Neural cell (in vitro differentiated cells): Measurements from ENCODE around the gene MSL2.

Source experiments
- EP300 ChIP-seq: fragments of 450-650 bp; conservative IDR thresholded peaks from 2 replicates; pipeline ENCODE4 v1.6.1; 2014; ENCODE audit warnings: antibody characterized with exemption, mild to moderate bottlenecking, moderate library complexity; ENCODE audit not compliant: poor library complexity, severe bottlenecking
- TF ChIP-seq, protein P1 (sequence below): fragments of 450-650 bp; IDR thresholded peaks from 2 replicates; pipeline ENCODE4 v1.5.1; 2014; ENCODE audit warnings: antibody characterized with exemption, mild to moderate bottlenecking, moderate library complexity; ENCODE audit not compliant: poor library complexity, severe bottlenecking
- TF ChIP-seq, protein P2 (sequence below): IDR thresholded peaks from 2 replicates; pipeline ENCODE4 v1.6.1; 2012; ENCODE audit warnings: borderline replicate concordance

DNA sequence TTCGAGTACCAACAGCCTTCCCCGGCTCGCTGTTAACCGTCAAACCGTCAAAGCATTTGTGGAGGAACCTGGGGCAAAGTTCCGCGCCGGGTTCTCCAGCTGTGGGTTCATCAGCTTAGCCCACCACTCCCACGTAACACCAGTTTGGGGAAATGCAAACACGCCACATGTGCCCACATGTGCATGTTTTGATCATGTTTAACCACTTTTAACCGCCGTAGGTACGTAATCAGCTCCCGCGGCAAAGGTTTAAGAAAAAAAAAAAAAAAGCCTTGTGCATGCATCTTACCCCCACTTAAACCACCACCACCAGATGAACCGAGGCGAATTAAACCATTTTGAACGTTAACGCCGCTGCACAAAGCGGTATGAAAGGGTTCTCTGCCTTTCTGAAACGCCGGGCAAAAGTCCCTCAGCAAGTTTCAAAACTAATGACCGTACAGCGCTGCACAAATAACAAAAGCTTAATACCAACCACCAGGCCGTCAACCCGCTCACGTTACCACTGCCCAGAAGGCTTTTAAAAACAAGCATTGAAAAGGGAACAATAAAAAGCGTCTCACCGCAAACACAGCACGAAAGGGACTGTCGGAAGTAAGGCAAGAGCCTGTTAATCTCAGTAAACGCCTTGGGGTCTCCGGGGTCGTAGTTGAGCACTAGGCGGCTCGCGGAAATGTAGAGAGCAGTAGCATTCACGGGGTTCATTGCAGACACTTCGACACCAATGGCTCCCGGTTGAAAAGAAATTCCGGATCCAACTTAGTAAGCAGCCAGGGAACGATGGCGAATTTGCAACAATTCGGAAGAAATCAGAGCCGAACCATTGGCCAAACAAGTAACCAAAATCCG lies 1.5 kb downstream of the MSL2 start:
- TF ChIP-seq, protein P1, sequence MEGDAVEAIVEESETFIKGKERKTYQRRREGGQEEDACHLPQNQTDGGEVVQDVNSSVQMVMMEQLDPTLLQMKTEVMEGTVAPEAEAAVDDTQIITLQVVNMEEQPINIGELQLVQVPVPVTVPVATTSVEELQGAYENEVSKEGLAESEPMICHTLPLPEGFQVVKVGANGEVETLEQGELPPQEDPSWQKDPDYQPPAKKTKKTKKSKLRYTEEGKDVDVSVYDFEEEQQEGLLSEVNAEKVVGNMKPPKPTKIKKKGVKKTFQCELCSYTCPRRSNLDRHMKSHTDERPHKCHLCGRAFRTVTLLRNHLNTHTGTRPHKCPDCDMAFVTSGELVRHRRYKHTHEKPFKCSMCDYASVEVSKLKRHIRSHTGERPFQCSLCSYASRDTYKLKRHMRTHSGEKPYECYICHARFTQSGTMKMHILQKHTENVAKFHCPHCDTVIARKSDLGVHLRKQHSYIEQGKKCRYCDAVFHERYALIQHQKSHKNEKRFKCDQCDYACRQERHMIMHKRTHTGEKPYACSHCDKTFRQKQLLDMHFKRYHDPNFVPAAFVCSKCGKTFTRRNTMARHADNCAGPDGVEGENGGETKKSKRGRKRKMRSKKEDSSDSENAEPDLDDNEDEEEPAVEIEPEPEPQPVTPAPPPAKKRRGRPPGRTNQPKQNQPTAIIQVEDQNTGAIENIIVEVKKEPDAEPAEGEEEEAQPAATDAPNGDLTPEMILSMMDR, result no peak
- TF ChIP-seq, protein P2, sequence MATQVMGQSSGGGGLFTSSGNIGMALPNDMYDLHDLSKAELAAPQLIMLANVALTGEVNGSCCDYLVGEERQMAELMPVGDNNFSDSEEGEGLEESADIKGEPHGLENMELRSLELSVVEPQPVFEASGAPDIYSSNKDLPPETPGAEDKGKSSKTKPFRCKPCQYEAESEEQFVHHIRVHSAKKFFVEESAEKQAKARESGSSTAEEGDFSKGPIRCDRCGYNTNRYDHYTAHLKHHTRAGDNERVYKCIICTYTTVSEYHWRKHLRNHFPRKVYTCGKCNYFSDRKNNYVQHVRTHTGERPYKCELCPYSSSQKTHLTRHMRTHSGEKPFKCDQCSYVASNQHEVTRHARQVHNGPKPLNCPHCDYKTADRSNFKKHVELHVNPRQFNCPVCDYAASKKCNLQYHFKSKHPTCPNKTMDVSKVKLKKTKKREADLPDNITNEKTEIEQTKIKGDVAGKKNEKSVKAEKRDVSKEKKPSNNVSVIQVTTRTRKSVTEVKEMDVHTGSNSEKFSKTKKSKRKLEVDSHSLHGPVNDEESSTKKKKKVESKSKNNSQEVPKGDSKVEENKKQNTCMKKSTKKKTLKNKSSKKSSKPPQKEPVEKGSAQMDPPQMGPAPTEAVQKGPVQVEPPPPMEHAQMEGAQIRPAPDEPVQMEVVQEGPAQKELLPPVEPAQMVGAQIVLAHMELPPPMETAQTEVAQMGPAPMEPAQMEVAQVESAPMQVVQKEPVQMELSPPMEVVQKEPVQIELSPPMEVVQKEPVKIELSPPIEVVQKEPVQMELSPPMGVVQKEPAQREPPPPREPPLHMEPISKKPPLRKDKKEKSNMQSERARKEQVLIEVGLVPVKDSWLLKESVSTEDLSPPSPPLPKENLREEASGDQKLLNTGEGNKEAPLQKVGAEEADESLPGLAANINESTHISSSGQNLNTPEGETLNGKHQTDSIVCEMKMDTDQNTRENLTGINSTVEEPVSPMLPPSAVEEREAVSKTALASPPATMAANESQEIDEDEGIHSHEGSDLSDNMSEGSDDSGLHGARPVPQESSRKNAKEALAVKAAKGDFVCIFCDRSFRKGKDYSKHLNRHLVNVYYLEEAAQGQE, result no peak
- no peak for TF ChIP-seq EP300
